Stimulated activated CD4-positive, alpha-beta T cell treated with anti-CD3 and anti-CD28 coated beads, Interleukin-1b, Interleukin-23, amount 100 ng/mL, for 48 hours (primary cell): ENCODE results near the gene USP40.

Experiments
- DNase-seq: peaks from one replicate; pipeline ENCODE4 v3.0.0-alpha.2; 2020

USP40 gene

DNA sequence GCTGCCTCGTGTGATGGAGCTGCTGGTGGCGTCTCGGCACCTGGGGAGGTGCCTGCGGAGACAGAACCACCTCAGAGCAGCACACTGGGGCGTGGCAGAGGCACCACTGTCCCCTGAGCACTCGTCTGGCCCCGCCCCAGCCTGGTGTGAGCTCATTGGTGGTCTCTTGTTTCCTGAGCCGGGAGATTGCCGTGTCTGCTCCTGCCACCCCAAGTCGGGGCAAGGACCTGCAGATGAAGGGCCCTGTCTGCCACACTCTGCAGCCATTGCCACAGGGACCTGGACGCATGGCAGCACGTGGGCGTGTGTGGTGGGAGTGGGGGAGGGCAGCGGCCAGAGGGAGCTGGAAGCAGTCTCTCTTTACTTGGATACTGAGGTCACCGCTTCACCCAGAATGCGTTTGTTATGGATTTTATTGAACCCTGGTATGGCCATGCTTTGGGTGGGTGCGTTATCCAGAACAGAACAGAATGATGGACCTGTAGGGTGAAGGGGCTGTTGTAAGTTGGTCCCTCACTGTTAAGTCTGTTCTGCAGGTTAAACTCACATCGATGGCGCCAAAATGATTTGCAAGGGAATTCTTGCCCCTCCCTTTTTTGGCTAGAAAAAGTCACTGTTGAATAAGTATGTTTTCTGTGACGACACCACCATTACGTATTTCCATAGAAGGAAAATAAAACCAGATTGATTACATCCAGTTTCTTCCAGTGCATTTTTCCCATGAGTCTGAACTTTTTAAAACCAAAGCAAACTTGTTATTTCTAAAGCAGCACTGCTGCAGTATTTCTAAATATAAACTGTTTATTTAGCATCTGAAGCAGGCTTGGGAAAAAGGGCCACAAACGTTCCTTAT is 92.0 kb downstream of the USP40 start:
- DNase-seq, result no peak

DNA sequence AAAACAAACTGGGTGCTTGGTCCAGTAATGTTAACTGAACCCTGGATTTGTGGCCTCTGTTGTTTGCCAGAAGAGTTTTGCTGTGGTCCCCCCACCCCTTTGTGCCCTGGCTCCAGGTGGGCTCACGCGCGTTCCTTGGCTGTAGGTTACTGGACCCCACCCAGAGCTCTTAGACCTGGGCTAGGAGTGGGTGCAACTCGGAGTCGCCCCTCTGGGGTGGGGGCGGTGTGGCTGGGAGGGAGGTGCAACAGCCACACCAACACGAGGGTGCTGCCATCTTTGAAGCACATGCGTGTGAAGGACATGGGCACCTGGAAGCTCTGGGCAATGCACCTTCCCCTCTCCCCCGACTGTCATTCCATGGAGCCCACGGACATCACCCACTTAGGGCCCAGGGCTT is 92.7 kb downstream of the USP40 start:
- DNase-seq, result no peak

DNA sequence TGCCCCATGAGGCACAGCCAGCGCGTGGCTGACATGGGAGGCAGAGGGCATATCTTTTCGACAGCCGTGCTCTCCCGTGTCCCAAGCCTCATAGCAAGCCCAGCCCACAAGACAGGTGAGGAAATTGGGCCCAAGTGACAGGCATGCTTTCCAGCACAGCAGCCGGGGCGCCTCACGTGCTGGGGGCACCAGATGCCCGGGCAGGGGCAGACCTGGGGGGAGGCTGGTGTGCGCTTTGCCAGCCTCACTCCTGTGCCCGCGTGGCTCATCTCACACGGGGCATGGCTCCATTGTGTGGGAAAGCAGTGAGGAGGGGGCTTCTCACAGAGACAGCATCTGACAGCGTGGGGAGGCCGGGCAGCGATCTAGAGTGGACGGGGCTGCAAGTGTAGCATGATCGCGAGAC is 93.2 kb downstream of the USP40 start:
- DNase-seq, result no peak

DNA sequence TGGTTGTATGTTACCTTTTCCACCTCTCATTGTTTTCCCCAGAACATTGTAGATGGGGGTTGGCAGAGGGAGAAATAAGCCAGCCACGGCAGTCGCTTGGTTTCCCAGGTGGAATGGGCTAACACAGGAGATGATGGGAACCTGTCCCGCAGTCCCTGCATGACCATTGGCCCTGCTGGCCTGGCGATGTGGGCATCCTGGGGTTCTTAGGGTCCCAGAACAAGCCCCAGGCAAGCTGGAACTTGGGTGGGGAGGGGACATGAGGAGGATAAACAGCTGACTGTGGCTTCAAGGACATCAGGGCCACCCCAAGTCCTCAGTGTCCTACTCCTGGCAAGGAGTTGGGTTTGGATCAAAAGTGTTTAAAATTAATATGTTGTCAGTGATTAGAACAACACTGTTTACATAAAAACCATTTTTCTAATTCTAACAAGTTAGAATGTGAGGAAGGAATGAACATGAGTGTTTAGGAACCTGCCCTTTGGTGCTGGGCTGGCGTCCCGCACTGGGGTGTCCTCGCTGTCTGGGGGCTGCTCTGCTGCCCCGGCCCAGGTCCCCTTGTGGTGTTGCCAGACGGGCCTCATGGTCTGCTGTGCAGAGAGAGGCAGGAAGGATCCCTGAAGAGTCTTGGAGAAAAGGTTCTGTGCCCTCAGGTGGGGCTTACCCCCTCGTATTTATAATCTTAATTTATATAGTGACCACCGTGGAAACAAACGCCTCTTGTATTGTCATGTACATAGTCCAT is 95.1 kb downstream of the USP40 start:
- DNase-seq, result no peak

DNA sequence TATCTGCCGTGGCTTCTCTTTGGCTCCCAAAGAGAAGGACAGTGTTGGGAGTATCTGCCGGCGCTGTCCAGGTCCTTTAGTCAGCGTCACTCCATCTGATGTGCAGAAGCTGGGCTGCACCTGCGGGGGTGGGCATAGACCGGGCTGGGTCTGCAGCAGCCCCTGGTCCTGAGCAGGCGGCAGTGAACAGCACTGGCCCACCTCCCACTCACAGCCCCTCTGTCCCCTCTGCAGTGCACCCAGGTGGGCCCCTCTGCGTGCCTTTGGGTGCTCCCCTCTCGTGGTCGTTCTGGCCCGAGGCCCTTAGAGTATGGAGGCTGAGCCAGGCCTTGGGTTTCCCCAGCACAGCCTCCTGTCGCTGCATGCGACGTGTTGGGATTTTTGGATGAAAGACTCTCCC is 95.7 kb downstream of the USP40 start:
- no peak for DNase-seq

DNA sequence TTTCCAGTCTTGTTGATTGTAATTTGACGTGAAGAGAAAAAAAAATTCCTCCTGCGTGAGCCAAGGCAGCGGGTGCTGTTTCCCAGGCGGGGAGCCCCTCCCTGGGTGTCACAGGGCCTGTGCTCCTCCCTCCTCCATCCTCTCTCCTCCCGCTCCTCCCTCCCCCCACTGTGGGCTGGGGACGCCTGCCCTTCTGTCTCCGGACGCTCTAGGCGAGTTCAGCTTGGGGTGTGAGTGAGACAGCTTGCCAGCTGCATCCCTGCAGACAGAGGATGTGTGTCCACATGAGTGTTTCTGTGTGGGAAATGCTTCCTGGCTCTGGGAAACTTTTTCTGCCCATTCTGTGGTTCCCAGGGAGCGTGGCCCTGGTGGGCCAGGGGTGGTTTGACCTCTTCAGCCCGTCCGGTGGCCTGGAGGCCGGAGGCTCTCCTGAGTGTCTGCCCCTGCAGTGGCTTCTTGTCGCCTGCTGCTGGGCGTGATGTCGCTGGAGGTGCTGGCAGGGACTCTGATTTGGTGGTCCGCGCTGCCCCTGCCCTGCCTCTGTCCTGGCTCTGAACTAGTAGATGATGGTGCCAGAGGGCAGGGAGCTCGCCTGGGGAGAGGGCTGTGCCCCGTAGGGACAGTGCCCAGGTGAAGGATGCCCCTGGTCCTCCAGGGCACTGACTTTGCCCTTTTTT is 96.4 kb downstream of the USP40 start:
- DNase-seq, result no peak

DNA sequence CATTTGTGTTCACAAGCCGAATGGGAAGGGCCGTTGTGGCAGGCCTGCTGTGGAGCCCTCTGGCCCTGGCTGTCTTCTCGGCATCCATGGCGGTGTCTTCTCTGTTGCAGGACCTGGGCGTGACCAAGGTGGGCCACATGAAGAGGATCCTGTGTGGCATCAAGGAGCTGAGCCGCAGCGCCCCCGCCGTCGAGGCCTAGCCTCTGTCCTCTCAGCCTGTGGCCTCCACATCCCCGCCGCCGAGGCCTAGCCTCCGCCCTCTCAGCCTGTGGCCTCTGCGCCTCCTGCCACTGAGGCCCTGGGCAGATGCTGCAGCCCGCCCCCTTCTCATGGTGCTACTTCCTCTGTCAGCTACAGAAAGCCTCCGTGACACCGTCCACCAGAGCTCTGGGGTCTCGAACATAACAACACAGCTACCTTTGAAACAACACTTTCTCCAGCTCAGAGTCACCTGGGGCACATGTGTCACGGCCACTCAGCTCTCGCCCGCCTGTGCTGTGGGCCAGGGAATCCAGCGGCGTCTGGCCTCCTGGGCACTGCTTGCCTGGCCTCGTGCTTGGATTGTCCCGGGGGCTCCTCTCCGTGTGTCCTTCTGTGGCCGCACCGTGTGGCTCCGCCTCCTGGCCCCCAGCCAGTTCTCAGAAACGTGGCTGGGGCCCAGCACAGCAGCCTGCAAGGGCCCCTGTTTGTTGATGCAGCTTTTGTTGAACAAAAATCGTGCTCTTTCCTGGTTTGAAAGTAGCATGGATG is 97.1 kb downstream of the USP40 start:
- no peak for DNase-seq

DNA sequence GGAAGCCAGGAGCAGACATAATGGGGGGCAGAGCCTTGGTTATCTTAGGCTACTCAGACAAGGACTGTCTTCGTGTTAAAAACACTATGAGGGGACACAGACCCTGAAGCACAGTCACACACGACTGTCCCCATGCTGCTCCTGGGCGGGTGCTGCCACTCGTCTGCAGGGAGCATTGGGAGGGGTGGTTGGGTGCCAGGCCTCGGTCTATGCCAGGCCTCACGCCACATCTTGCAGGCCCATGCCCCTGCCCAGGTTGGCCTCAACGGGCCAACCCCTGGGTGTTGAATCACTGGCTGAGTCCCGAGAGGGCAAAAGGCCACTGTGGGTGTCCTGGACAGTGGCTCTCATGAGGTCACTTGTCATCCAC is 97.9 kb downstream of the USP40 start:
- DNase-seq, result no peak

DNA sequence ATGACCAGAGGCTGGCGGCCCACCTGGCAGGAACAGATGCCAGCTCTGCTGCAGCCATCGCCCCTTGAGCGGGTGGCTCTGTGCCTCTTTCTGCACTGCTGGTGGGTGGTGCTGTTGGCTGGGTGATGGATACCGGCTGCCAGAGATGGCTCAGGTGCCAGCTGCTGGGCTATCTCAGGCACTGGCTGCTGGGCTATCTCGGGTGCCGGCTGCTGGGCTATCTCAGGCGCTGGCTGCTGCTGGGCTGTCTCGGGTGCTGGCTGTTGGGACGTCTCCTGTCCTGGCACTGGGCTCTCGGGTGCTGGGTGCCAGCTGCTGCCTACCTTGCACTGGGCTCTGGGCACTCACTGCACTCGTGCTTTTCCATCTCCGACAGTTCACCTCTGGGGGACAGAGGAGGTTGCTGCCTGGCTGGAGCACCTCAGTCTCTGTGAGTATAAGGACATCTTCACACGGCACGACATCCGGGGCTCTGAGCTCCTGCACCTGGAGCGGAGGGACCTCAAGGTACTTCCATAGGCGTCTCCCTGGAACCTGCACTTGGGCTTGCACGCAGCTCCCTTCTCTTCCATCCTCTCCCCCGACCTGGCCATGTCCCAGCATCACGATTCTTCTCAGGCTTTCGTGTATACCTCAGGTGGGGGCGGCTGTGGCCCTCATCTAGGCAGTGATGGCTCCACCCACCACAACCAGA is 98.4 kb downstream of the USP40 start:
- no peak for DNase-seq

DNA sequence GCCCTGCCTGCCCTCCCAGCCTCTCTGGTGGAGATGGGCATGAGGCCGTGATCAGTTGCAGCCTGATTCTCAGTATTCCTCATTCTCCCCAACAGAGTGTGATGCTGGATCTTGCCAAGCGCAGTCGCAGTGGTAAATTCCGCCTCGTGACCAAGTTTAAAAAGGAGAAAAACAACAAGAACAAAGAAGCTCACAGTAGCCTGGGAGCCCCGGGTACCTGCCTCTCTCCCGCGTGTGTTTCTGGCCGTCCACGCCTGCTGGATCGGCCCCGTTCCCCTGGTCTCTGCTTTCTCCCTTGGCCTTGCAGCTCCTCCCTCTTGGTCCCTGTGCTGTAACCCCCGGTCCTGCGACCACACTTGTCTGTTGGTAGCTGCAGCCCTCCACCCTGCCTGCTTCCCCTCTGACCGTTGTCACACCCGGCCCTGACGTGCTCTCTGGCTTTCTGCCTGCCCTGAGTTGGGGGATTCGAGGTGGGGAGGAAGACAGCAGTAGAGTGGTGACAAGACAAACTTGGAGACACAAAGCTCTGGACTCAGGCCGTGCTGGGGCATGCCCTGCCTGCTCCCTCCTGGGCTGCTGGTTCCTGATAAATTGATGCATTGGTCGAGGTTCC is 99.5 kb downstream of the USP40 start:
- no peak for DNase-seq

DNA sequence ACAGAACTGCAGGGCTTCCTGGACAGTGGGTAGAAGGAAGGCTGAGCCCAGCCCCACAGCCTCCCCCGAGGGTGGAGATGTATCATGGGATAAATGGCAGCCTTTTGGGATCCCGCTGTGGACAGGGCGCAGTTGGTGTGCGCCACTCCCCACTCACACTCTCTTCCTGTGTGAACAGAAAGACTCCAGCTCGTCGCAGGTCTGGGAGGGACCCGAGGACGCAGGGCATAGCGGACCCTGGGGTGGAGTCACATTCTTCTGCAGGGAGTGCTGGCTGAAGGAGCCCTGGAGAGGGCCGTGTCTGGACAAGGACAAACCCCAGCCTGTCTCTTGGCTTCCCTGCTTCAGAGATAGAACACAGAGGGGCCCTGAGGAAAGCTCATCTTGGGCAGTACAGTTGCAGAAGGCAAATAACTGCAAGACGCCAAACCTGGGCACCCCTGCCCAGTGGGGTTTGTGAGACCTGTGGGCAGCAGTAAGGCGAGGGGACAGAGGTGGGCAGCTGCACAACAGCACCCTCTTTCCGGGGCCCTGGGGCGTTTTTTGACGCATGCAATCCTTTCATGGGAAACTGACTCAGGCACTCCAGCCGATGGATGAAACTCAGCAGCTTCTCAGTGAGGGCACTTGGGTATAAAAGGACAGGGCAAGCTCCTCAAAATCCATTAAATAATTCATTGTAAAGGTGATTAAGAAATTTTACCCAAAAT is 101.9 kb downstream of the USP40 start:
- DNase-seq, result no peak

DNA sequence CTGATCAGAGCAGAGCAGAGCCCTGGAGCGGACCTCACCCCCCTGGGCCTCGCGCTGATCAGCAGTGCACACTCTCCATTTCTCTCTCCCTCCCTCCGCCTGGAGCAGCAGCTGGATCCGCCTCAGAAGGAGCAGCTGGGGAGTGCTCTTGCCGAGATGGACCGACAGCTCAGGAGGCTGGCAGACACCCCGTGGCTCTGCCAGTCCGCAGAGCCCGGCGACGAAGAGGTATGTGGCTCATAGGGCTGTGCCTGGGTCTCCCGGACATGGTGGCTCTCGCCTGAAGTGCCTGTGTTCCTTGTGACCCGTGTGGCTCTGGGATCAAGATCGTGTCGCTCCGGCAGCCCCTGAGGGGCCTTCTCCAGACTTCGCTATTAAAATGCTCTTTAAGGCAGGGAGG is 102.5 kb downstream of the USP40 start:
- no peak for DNase-seq

DNA sequence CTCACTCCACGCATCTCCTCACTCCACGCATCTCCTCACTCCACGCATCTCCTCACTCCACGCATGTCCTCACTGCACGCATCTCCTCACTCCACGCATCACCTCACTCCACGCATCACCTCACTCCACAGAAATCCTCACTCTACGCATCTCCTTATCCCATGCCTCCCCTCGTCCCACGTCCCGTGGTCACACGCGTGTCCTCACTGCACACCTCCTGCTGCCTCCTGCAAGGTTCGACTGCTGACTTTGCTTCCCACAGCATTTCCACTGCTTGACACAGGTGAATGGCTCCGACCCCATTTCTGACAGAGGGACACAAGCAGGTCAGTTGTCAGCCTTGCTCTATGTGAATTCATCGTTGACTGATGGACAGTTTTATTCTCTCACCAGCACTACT is 103.0 kb downstream of the USP40 start:
- no peak for DNase-seq

DNA sequence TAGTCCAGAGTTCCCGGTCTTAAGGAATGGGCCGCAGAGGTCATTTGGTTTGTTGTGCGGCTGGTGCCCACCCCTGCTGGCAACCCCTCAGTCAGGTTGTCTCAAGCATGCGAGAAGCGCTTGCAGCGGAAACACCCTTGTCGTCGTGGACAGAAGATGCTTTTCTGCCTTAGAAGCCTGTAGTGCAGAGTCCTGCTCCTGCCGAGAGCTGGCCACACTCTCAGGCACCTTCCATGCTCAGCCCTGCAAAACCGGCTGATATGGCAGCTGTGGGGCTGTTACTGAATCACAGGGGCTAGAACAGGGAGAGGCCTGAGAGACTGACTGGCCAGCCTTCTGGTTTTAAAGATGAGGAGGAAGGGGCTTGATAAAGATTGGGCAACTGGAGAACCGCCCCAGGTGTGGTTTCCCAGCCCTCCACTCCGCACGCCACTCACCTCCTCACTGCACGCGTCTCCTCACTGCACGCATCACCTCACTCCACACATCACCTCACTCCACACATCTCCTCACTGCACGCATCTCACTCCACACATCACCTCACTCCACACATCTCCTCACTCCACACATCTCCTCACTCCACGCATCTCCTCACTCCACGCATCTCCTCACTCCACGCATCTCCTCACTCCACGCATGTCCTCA is 103.6 kb downstream of the USP40 start:
- DNase-seq, result no peak

DNA sequence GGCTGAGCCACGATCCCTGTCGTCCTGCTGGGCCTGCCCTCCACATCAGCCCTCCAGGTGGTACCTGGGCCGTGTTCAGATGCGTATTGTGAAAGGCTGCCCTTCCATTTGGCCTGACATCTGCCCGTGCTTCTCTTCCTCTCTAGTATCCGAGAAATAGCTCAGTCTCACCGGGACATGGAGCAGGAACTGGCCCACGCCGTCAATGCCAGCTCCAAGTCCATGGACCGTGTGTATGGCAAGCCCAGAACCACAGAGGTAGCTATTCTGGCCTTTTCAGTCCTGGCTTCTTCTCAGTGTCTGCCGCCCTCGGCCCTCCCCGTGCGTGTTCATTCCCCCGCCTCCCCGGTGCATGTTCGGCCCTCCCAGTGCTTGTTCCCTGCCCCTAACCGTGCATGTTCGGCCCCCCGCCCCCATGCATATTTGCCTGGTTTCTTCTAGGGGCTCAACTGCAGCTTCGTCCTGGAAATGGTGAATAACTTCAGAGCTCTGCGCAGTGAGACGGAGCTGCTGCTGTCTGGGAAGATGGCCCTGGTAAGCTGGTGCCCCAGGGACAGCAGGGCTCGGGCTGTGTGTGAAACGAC is 104.3 kb downstream of the USP40 start:
- no peak for DNase-seq

DNA sequence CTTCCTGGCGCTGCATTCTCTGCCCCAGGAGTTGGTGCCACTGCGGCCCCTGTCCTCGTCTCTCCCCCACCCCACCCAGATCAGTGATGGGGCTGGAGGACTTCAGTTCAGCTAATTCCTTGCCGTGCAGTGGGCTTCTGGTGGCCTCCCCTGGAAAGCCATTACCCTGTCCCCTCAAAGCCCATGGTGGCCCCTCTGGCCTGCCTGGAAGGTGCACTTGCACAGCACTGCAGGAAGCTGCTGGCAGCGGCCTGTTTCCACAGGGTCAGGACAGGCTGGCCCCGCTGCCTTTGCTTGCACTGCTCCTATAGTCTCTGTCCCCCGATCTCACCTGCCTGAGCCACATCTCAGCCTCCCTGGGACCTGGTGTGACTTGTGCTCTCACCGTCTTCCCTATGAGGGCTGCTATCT is 105.1 kb downstream of the USP40 start:
- DNase-seq, result no peak

DNA sequence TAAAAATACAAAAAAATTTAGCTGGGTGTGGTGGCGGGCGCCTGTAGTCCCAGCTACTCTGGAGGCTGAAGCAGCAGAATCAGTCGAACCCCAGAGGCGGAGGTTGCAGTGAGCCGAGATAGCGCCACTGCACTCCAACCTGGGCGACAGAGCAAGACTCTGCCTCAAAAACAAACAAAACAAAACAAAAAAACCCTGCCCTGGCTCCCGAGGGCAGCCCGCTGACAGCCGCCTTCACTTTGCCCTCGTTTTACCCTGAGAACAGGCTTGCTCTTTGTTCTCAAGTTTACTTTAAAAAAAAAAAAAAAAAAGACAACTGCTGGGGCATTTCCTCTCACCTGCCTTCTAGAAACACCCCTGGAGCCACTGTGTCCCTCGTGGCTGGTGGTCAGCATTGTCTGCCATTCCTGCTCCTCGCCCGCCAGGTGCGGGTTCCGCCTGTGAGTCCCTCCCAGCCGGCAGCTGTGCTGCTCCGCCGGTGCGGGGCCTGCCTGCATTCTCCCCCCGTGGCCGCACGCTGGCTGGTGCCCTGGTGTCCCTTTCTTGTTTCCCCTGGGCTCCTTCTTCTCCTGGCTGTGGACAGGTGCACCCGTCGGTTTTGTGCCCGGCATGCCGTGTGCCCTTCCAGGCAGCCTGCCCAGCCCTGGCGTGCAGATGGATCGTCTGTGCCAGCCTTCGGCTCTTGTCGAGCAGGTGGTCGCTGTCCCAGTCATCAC is 105.7 kb downstream of the USP40 start:
- no peak for DNase-seq

DNA sequence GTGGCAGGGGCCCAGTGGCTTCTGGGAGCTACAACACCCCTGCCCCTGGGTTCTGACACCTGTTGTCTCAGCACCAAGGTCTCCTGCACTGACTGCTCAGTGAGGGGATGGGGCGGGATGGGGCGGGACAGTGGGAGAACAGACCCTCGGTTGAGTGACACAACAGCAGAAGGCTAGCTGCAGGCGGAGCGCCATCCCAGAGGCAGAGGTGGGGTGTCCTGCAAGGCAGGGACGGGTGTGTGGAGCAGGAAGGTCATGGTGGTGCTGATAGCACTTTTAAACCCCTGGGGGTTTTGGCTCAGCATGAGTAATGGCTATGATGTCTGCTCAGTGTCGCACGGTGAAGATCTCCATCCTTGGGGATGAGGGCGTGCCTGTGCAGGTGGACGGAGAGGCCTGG is 107.2 kb downstream of the USP40 start:
- DNase-seq, result no peak

DNA sequence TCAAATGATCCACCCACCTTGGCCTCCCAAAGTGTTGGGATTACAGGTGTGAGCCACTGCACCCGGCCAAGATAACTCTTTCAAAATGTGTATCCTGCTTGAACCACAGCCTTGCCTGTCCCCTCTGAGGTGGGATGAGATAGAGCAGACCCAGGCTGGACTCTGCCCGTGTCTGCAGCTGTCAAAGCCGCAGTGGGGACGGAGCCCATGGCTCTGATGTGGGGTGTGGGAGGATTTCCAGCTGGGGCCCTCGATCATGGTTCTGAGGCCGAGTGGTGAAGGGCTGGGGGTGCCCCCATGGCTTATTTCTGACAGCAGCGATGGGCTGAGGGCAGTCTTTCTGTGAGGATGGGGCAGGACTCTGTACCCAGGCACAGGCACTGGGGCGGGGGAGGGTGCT is 107.8 kb downstream of the USP40 start:
- DNase-seq, result no peak
